ENCODE measurements around the gene PRKG1.
"Not testable (repeated sequence)": the region's sequence is repeated elsewhere in the genome, so short reads cannot be mapped to it uniquely, and the experiment has no call there.

Gene PRKG1

GRCh38 chr10:51397244-51397643 is 323.0 kb downstream of the PRKG1 start:
- DNase-seq = no peak

- no peak for DNase-seq
These were observed 323.4 kb downstream of the PRKG1 start for GRCh38 chr10:51397695-51398094.

- no peak for DNase-seq
These were observed 325.6 kb downstream of the PRKG1 start for GRCh38 chr10:51399840-51400239.

GRCh38 chr10:51400392-51401096 is 326.3 kb downstream of the PRKG1 start:
- no peak for DNase-seq

- DNase-seq = no peak
These were observed 329.2 kb downstream of the PRKG1 start for GRCh38 chr10:51403521-51403920.

GRCh38 chr10:51405580-51406351 is 331.5 kb downstream of the PRKG1 start:
- no peak for DNase-seq

- DNase-seq = no peak
These were observed 332.3 kb downstream of the PRKG1 start for GRCh38 chr10:51406581-51406980.

- no peak for DNase-seq
These were observed 342.2 kb downstream of the PRKG1 start for GRCh38 chr10:51416494-51416893.

- DNase-seq = no peak
These were observed 345.2 kb downstream of the PRKG1 start for GRCh38 chr10:51419196-51420093.

DNA sequence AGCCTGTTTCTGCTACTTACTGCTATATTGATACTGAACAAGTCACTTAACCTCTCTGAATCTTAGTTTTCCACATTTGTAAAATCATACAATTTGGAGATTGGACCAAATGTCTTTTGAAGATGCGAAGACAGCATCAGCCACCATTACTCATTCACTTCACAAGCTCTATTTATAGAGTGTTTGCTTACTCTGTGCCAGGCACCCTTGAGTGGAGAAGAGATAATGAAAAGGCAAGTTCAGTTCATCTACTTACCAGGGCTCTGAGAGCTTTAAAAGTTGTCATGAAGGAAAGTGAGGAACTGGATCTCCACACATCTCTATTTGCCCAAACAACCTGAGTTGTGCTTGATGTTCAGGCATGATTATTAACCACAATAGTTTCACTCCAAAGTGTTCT is 347.6 kb downstream of the PRKG1 start:
- DNase-seq = no peak

- DNase-seq = peak; percentile 23
These were observed 348.2 kb downstream of the PRKG1 start for GRCh38 chr10:51422311-51423120.

DNA sequence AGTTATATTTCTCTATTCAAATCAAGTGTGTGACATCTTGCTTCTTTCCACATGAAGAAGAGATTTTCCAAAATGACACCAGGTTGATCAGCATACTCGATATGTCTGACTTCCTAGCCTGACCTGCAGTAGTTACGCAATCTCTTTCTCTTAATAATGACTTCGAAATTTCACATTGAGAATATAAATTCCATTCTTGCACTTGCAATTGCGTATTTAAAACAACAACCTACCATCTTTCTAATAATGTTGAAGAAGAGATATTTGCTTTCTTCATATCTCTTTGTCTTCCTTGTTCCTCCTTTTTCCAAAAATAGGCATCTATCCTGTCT is 348.8 kb downstream of the PRKG1 start:
- no peak for DNase-seq

- DNase-seq = no peak
These were observed 351.1 kb downstream of the PRKG1 start for GRCh38 chr10:51425431-51425830.

DNA sequence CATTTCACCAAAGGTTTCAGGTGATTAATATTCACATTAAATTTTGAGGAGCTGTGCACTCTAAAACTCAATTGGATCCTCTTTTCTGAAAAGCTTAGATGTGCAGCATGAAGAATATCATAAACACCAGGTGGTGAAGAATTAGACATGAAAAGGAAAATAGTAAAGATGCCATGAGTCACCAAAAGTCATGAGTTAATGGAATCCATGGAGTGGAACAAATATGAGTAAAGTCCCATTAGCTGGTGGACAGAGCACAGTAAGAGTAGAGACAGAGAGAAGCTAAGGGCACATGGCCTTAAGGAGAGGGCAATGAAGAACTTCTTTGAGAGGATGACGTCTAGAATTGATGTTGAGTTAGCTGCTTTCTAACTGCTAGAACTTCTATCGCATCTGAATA is 353.5 kb downstream of the PRKG1 start:
- no peak for DNase-seq

GRCh38 chr10:51430506-51430905 is 356.2 kb downstream of the PRKG1 start:
- DNase-seq = no peak

- DNase-seq = no peak
These were observed 359.7 kb downstream of the PRKG1 start for GRCh38 chr10:51433949-51434475.

DNA sequence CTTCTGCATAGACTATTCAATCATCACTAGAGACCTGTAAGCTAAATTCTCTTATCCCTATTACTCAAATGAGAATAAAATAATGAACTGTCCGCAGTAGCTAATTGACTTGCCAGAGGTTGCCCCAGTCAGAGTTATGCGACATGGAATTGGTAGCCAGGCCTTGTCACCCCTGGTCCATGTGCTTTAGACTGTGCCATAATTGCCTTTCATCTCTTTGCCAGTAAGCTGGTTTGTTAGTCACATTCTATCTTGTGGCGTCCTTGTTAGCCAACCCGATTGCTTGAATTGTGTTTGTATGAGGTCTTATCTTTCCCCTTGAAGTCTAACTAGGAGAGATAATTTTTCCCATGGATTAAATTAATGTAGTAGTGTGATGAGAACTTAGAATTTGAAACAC is 362.5 kb downstream of the PRKG1 start:
- no peak for DNase-seq

DNA sequence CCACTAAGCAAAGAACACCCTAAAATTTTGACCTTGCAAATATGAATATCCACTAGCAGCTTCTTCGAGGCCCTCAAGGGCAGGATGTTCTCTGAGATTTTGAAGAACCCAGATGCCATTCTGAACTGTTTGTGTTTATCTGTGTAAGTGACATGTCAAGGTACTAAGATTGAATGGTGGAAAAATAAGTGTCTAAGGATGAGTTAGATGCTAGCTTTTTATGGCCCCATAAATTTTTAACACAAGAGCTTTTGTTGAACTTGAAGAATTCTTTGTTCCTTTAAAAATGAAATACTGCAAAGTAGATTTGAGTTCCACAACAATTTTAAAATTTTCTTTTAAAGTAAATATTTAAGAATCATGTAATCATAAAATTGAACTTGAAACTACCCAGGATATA is 365.4 kb downstream of the PRKG1 start:
- no peak for DNase-seq

DNA sequence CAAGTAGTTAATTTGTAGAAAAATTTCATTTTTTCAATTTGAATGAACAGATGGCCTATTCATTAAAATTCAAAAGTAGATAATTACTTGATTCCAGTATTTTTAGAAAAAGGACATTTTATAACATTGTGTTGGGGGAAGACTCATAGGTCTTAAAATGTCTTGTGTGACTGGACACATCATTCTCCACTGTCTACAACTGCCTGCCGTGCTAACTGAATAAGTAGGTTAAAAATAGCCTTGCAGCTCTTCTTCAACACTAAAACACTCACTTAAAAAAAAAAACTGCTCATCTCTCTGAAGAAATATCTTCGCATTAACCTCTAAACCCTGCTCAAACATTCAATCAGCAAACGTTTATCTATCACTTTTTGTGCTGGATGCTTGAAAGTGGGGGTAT is 371.3 kb downstream of the PRKG1 start:
- no peak for DNase-seq

- no peak for DNase-seq
These were observed 372.8 kb downstream of the PRKG1 start for GRCh38 chr10:51447119-51447518.

DNA sequence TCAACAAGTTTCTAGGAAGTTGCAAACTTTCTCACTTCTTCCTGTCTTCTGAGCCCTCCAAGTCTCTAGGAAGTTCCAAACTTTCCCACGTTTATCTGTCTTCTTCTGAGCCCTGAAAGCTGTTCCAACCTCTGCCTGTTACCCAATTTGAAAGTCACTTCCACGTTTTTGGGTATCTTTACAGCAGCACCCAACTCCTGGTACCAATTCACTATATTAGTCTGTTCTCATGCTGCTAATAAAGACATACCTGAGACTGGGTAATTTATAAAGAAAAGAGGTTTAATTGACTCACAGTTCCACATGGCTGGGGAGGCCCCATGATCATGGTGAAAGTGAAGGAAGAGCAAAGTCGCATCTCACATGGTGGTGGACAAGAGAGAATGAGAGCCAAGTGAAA is 381.5 kb downstream of the PRKG1 start:
- DNase-seq = not testable (repeated sequence)

DNA sequence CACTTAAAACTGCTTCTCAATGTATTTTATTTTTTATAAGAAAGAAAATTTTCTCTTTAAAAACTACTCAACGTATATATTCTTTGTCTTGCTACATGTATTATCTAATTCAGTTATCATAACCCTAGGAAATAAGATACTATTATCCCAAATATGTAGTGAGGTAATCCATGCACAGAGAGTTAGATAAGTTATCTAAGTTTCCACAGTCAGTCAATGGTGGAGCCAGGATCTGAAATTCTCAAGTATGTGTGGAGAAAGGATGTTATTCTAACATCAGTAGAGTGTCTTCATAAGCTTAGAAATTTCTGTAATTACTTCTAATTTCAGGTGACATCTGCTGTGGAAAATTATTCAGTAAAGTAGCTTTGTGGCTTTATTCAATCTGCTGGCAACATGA is 385.2 kb downstream of the PRKG1 start:
- DNase-seq = no peak
